ENCODE measurements around the gene ANO1. TPM values are rescaled to one million over a fixed set of nuclear protein-coding genes. Genes with fewer than 3 reads are reported as not detected.

Gene ANO1
- polyA plus RNA-seq, 2 of the 4 experiments (the other 2 are of a cell fraction) = 0.27 to 0.44 TPM

GRCh38 chr11:70183483-70184176 is 105.5 kb downstream of the ANO1 start:
- WGBS (ENCODE audit: missing lambda C conversion rate) = 52% methylated on average over 8 of the region's 11 CpGs
- H3K4me3 ChIP-seq = no peak overlapping the region
- FAIRE-seq (no peak), DNase-seq (ENCODE audit: low read depth in 1 of 2, low spot score in 1 of 2) (no peak), ATAC-seq (no peak)
- ChIA-PET POLR2A (no interaction called here), CTCF (interaction anchor here (0.6 to 7.0 kb wide), 9 partner anchors 8 to 498 kb away, joined by 3 to 29 read pairs (median 8); no protein-coding TSS in a partner anchor)
- H3K27ac ChIP-seq = no peak overlapping the region
- no peaks in the 10 kb centered on the region for H3K4me1 ChIP-seq
- TF ChIP-seq MAFK (IDR thresholded peaks at IDR 0.05; ENCODE audit: partially characterized antibody) = no peak
- TF ChIP-seq, protein P1, sequence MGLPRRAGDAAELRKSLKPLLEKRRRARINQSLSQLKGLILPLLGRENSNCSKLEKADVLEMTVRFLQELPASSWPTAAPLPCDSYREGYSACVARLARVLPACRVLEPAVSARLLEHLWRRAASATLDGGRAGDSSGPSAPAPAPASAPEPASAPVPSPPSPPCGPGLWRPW (IDR thresholded peaks at IDR 0.05) = no peak
- TF ChIP-seq ATOH8 (CRISPR knock-in tag; IDR thresholded peaks at IDR 0.05; ENCODE audit: low read depth) = no peak
- TF ChIP-seq JUNB (IDR thresholded peaks at IDR 0.05) = no peak
- no peak for TF ChIP-seq POLR2AphosphoS2 (conservative IDR thresholded peaks at IDR 0.05; ENCODE audit: low read length)
- TF ChIP-seq BCL3 (IDR thresholded peaks at IDR 0.05) = no peak
- no peak for TF ChIP-seq POLR2A (IDR thresholded peaks at IDR 0.05; ENCODE audit: low read length)
- no peak for TF ChIP-seq PBX3 (IDR thresholded peaks at IDR 0.05)
- no peak for TF ChIP-seq HEYL (CRISPR knock-in tag; IDR thresholded peaks at IDR 0.05)
- TF ChIP-seq, protein P2, sequence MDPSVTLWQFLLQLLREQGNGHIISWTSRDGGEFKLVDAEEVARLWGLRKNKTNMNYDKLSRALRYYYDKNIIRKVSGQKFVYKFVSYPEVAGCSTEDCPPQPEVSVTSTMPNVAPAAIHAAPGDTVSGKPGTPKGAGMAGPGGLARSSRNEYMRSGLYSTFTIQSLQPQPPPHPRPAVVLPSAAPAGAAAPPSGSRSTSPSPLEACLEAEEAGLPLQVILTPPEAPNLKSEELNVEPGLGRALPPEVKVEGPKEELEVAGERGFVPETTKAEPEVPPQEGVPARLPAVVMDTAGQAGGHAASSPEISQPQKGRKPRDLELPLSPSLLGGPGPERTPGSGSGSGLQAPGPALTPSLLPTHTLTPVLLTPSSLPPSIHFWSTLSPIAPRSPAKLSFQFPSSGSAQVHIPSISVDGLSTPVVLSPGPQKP (IDR thresholded peaks at IDR 0.05; ENCODE audit: low read depth, low read length) = no peak
- TF ChIP-seq JUN (IDR thresholded peaks at IDR 0.05) = no peak
- TF ChIP-seq SREBF2 (IDR thresholded peaks at IDR 0.05) = no peak
- TF ChIP-seq, protein P3, sequence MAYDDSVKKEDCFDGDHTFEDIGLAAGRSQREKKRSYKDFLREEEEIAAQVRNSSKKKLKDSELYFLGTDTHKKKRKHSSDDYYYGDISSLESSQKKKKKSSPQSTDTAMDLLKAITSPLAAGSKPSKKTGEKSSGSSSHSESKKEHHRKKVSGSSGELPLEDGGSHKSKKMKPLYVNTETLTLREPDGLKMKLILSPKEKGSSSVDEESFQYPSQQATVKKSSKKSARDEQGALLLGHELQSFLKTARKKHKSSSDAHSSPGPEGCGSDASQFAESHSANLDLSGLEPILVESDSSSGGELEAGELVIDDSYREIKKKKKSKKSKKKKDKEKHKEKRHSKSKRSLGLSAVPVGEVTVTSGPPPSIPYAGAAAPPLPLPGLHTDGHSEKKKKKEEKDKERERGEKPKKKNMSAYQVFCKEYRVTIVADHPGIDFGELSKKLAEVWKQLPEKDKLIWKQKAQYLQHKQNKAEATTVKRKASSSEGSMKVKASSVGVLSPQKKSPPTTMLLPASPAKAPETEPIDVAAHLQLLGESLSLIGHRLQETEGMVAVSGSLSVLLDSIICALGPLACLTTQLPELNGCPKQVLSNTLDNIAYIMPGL (CRISPR knock-in tag; IDR thresholded peaks at IDR 0.05; ENCODE audit: borderline replicate concordance) = no peak
- no peak for TF ChIP-seq ZSCAN20 (CRISPR knock-in tag; IDR thresholded peaks at IDR 0.05)
- TF ChIP-seq NPAS2 (CRISPR knock-in tag; IDR thresholded peaks at IDR 0.05; ENCODE audit: borderline replicate concordance) = no peak
- TF ChIP-seq HOXB5 (CRISPR knock-in tag; IDR thresholded peaks at IDR 0.05) = no peak
- TF ChIP-seq MYC (IDR thresholded peaks at IDR 0.05; ENCODE audit: borderline replicate concordance, low read length) = no peak
- no peak for TF ChIP-seq PHF8 (IDR thresholded peaks at IDR 0.05; ENCODE audit: borderline replicate concordance, low read depth)
- no peaks in the 10 kb centered on the region for H3K9me3 ChIP-seq
- no peak overlapping the region for H3K4me2 ChIP-seq

DNA sequence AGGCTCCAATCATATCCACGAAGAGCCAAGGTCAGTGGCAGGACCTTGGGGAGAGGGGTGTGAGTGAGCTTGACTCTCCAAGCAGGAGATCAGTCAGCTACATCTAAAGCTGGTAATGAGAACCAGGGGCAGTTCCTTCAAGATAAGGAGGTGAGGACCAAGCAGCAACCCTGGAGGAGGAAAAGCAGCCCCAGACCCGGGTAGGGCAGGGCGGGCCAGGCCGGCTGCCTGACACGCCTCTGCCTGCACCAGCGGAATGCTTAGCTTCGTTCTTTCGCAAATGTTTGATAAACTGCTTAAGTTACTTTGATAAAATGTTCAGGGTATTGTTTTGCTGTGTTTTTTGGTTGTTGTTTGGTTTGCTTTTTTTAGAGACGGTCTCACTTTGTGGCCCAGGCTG is 106.3 kb downstream of the ANO1 start:
- CTCF ChIA-PET = interaction anchor here (0.5 to 7.0 kb wide), 8 partner anchors 10 to 499 kb away, joined by 3 to 29 read pairs (median 8); no protein-coding TSS in a partner anchor
- Histone ChIP-seq H3K4me1 (no peaks in the 10 kb centered on the region), H3K9me3 (no peaks in the 10 kb centered on the region), H3K27ac (no peak overlapping the region), H3K4me3 (no peak overlapping the region), H3K4me2 (no peak overlapping the region)
- DNase-seq (ENCODE audit: low read depth in 1 of 2, low spot score in 1 of 2) (no peak), ATAC-seq (no peak), FAIRE-seq (no peak)
- WGBS (ENCODE audit: missing lambda C conversion rate) = 78% methylated on average over 9 of the region's 9 CpGs
- POLR2A ChIA-PET = no interaction called here
- TF ChIP-seq MAX (IDR thresholded peaks at IDR 0.05) (no peak), FOXS1 (CRISPR knock-in tag; IDR thresholded peaks at IDR 0.05) (no peak), NPAS2 (CRISPR knock-in tag; IDR thresholded peaks at IDR 0.05; ENCODE audit: borderline replicate concordance) (no peak), HOXB13 (CRISPR knock-in tag; IDR thresholded peaks at IDR 0.05; ENCODE audit: low read depth) (no peak), RFX5 (IDR thresholded peaks at IDR 0.05) (no peak), CEBPB (IDR thresholded peaks at IDR 0.05) (no peak), PBX3 (IDR thresholded peaks at IDR 0.05) (no peak), CHD2 (IDR thresholded peaks at IDR 0.05; ENCODE audit: low read length, partially characterized antibody) (no peak), NFE2L2 (conservative IDR thresholded peaks at IDR 0.05; ENCODE audit: low read length) (no peak)
- TF ChIP-seq, protein P2 (IDR thresholded peaks at IDR 0.05; ENCODE audit: low read depth, low read length) = no peak

Measured in A549 (cell line).